ENCODE results near the gene NIT2.
"Not testable (repeated sequence)": the region's sequence is repeated elsewhere in the genome, so short reads cannot be mapped to it uniquely, and the experiment has no call there.

NIT2 gene

GRCh38 chr3:100338911-100339310 is 4.4 kb downstream of the NIT2 start:
- no peak for DNase-seq (ENCODE audit: low read depth)

GRCh38 chr3:100339786-100340185 is 5.2 kb downstream of the NIT2 start:
- no peak for DNase-seq (ENCODE audit: low read depth)

- DNase-seq (ENCODE audit: low read depth), result no peak
Observed at GRCh38 chr3:100340527-100340926, 6.0 kb downstream of the NIT2 start.

- no peak for DNase-seq (ENCODE audit: low read depth)
Observed at GRCh38 chr3:100348727-100349126, 14.2 kb downstream of the NIT2 start.

GRCh38 chr3:100351770-100352169 is 17.2 kb downstream of the NIT2 start:
- not testable (repeated sequence) for DNase-seq (ENCODE audit: low read depth)

- no peak for DNase-seq (ENCODE audit: low read depth)
Observed at GRCh38 chr3:100352296-100353231, 18.0 kb downstream of the NIT2 start.

GRCh38 chr3:100354850-100355249 is 20.3 kb downstream of the NIT2 start:
- DNase-seq (ENCODE audit: low read depth), result no peak

- no peak for DNase-seq (ENCODE audit: low read depth)
Observed at GRCh38 chr3:100358413-100358812, 23.9 kb downstream of the NIT2 start.

GRCh38 chr3:100359035-100359434 is 24.5 kb downstream of the NIT2 start:
- no peak for DNase-seq (ENCODE audit: low read depth)

GRCh38 chr3:100360757-100361496 is 26.4 kb downstream of the NIT2 start:
- DNase-seq (ENCODE audit: low read depth), result no peak

- DNase-seq (ENCODE audit: low read depth), result no peak
Observed at GRCh38 chr3:100361897-100362296, 27.3 kb downstream of the NIT2 start.

- DNase-seq (ENCODE audit: low read depth), result no peak
Observed at GRCh38 chr3:100364421-100364820, 29.9 kb downstream of the NIT2 start.

- DNase-seq (ENCODE audit: low read depth), result no peak
Observed at GRCh38 chr3:100366424-100366823, 31.9 kb downstream of the NIT2 start.

GRCh38 chr3:100368441-100368840 is 33.9 kb downstream of the NIT2 start:
- DNase-seq (ENCODE audit: low read depth), result no peak

GRCh38 chr3:100370756-100371155 is 36.2 kb downstream of the NIT2 start:
- DNase-seq (ENCODE audit: low read depth), result no peak

- no peak for DNase-seq (ENCODE audit: low read depth)
Observed at GRCh38 chr3:100374521-100374920, 40.0 kb downstream of the NIT2 start.

- no peak for DNase-seq (ENCODE audit: low read depth)
Observed at GRCh38 chr3:100376301-100376700, 41.7 kb downstream of the NIT2 start.

- no peak for DNase-seq (ENCODE audit: low read depth)
Observed at GRCh38 chr3:100384733-100385525, 50.4 kb downstream of the NIT2 start.

- no peak for DNase-seq (ENCODE audit: low read depth)
Observed at GRCh38 chr3:100386437-100387074, 52.0 kb downstream of the NIT2 start.

GRCh38 chr3:100389025-100389424 is 54.5 kb downstream of the NIT2 start:
- no peak for DNase-seq (ENCODE audit: low read depth)

GRCh38 chr3:100395679-100396431 is 61.3 kb downstream of the NIT2 start:
- no peak for DNase-seq (ENCODE audit: low read depth)
